Fibroblast of pulmonary artery (primary cell): ENCODE results near the gene PRDM16.
"Not testable (repeated sequence)": the region's sequence is repeated elsewhere in the genome, so short reads cannot be mapped to it uniquely, and the experiment has no call there.

Source experiments
- DNase-seq: peaks from one replicate; pipeline ENCODE4 v3.0.0-alpha.2; 2010; ENCODE audit warnings: low read depth
- H3K4me3 ChIP-seq: replicated peaks from 2 replicates; pipeline ENCODE4 v1.5.1; 2011; ENCODE audit warnings: low read depth, mild to moderate bottlenecking, control low read depth, low read length, moderate library complexity
- TF ChIP-seq, protein P1 (sequence below): IDR thresholded peaks from 2 replicates; pipeline ENCODE4 v1.5.1; 2011; ENCODE audit warnings: mild to moderate bottlenecking, control low read depth, low read length, inconsistent platforms; ENCODE audit errors: missing control alignments

Gene PRDM16

DNA sequence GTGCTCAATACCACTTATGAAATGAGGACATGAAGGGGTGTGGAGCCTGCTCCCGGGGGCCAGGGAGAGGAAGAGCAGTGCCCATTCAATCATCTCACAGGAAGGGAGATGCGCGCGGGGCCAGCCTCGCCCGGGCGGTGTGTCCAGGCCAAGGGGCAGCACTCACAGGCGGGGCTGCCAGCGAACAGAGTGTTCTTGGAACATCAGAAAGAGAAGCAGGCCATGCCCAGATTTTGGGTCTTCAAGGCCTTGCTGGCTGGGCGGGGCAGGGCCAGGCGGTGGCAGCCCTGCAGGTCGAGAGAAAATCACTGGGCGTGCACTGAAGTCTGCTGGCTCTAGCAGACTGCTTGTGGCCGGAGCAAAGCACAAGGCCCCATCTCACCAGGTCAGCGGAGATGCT lies 168.6 kb downstream of the PRDM16 start:
- H3K4me3 ChIP-seq: no peak overlapping the region
- no peak for DNase-seq
- TF ChIP-seq, protein P1, sequence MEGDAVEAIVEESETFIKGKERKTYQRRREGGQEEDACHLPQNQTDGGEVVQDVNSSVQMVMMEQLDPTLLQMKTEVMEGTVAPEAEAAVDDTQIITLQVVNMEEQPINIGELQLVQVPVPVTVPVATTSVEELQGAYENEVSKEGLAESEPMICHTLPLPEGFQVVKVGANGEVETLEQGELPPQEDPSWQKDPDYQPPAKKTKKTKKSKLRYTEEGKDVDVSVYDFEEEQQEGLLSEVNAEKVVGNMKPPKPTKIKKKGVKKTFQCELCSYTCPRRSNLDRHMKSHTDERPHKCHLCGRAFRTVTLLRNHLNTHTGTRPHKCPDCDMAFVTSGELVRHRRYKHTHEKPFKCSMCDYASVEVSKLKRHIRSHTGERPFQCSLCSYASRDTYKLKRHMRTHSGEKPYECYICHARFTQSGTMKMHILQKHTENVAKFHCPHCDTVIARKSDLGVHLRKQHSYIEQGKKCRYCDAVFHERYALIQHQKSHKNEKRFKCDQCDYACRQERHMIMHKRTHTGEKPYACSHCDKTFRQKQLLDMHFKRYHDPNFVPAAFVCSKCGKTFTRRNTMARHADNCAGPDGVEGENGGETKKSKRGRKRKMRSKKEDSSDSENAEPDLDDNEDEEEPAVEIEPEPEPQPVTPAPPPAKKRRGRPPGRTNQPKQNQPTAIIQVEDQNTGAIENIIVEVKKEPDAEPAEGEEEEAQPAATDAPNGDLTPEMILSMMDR: no peak

DNA sequence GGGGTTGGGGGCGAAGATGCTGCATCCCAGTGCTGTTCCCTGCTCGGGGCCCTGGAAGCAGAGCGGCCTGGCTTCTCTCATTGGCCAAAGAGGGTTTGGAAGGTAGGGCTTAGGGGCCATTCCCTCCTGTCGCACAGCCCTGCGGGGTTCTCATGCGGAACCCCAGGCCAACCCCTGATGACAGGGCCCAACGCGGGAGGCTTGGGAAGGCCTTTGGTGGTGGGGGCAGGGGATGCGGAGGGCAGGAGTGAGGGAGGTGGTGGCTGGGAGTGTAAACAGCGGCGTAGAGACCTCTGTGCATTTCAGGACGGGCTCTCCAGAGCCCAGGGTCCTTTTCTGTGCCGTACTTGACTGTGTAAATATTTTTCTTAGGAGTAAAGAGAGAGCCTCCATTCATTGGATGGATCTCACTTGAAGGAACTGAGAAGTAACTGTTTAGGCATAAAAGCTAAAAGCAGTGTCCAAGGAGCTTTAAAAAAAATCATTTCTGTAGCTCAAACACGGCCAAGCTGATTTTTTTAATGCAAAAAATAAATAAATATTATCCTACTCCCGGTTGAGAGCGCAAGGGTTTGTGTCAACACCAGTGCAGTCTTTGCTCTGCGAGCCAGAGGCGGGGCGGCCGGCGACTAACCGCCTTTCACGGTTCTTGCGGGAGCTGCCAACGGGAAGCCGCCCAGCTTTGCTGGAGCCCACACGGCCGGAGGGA lies 169.1 kb downstream of the PRDM16 start:
- TF ChIP-seq, protein P1: no peak
- no peak for DNase-seq
- no peak overlapping the region for H3K4me3 ChIP-seq

DNA sequence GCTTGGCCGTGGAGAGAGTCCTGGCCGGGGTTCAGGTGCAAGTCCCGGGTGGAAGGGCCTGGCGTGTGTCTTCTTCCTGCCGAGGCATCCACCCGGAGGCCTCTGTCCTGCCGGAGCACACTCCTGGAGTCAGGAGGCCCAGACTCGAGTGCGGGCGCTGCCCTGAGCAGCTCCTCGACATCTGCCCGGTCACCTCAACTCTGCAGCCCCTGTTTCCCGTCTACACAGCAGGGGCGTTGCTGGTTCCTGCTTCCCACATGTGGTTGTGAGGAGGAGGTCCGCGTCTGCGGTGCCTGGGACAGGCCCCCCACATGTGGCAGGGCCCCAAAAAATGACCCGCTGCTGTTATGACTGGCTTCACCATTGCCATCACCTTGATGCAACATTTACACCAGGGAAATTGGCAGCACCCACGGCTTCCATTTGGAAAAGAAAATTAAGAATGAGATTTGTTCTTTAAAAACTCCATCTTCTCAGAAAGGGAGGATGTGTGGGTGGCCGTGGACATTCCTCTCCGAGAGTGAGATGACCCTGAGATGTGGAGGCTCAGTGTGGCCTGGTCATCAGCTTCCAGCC lies 169.8 kb downstream of the PRDM16 start:
- TF ChIP-seq, protein P1: no peak
- no peak for DNase-seq
- no peak overlapping the region for H3K4me3 ChIP-seq

DNA sequence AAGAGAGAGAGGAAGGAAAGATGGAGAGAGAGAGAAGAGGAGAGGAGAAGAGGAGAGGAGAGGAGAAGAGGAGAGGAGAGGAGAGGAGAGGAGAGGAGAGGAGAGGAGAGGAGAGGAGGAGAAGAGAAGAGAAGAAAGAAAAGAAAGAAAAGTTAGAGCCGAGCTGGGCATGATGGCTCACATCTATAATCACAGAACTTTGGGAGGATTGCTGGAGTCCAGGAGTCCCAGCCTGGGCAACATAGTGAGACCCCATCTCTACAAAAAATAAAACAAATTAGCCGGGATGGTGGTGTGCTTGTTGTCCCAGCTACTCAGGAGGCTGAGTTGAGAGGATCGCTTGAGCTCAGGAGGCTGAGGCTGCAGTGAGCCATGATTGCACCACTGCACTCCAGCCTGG lies 171.0 kb downstream of the PRDM16 start:
- H3K4me3 ChIP-seq, DNase-seq: not testable (repeated sequence)

DNA sequence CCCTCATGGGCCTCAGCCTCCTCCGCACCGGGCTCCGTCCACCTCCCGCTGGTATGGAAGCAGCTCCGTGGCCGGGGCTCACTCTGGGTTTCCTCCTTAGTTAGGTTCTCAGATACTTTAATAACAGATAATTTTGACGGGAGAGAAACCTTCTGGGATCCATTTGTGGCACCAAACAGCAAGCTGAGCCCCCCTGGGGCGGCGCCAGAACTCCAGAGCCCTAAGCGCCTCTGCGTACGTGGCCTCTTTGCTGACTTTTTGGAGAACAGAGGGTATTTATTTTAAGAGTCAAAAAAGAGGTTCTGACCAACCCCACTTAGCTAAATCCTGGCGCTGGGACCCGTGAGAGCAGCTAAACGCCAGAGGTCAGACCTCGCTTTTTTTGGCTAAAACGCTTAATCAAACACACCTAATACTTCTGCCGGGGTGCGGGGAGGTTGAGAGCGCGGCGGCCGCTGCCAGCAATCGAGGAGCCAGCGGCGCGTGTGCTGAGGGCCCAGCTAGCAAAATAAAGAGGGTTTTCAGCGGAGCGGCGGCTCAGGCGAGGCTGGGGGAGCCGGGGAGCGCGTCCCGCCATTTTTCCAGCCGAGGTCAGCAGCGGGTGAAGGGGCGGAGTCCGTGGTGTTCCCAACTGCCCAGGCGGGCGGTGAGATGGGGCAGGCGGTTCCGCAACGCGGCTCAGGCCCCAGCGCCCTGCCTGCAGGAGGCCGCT lies 171.7 kb downstream of the PRDM16 start:
- no peak for DNase-seq

DNA sequence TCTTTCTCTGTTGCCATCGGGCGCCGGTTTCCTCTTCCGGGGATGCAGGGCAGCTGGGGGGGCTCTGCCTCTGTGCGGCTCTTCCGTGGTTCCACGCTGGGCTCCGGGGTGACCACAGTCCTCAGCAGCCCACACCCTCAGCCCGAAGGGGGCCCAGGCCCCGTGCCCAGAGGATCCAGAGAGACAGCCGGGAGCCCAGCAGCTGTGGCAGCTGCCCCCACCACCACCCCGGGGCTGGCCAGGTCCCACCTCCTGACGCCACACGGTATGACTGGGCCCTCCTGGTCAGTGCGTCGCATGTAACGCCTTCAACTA lies 172.2 kb downstream of the PRDM16 start:
- no peak for DNase-seq
- TF ChIP-seq, protein P1: no peak
- H3K4me3 ChIP-seq: no peak overlapping the region

More for the DNA sequence above, 171.7 kb downstream of the PRDM16 start:
- TF ChIP-seq, protein P1: no peak
- H3K4me3 ChIP-seq: no peak overlapping the region

DNA sequence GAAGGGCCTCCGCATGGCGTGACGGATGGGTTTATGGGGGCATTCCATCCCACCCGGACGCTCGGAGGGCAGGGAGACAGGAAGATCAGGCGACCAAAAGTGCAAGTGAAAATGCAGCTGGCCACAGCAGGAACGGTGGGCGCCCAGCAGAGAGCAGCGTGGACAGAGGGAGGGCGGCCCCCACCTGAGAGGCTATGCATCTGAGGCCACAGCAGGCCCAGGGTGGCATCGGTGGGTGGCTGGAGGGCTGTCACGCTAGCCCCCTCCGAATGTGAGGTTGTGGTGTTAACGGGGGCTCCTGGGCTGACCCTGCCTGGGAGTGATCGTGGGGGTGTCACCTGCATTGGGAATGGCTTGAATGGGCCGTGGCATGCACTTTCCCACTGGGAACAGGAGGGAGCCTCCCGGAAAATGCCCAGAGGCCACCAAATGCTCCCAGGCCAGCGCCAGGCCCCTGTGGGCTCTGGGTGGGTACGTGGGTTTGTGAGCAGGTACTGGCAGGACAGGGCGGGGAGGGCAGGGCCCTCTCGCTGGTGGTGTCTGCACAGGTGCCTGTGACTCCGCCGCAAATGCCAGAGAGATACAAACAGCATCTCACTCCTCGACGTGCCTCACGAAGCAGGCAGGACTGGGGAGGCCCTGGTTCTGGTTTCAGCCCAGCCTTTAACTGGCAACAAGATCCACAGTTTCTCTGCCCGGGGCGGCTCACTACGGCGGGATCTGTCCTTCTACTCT lies 172.8 kb downstream of the PRDM16 start:
- TF ChIP-seq, protein P1: no peak
- no peak overlapping the region for H3K4me3 ChIP-seq
- no peak for DNase-seq
